Uterus (tissue), 4 donors: ENCODE measurements around the gene CNN2. TPM values are rescaled to one million over a fixed set of nuclear protein-coding genes. Genes with fewer than 3 reads are reported as not detected.
A peak's percentile ranks its signal among the peaks of the same experiment; 100 is the strongest.

ENCODE experiments used
- DNase-seq, 2 donors: peaks; one replicate each; pipeline ENCODE4 v3.0.0-alpha.2; 2019 to 2020
- H3K27ac ChIP-seq, 2 donors: fragments of 200-600 bp; sonication (generic); 1 replicate in 1 of 2; 2 replicates in 1 of 2; pipeline ENCODE4 v1.5.1; 2016 to 2018
- H3K27me3 ChIP-seq, 2 donors: fragments of 200-600 bp; sonication (generic); one replicate each; pipeline ENCODE4 v1.5.1; 2018 to 2019; ENCODE audit warnings: control low read depth in 1 of 2
- H3K36me3 ChIP-seq, 2 donors: fragments of 200-600 bp; sonication (generic); one replicate each; pipeline ENCODE4 v1.5.1; 2019; ENCODE audit warnings: control low read depth in 1 of 2
- H3K4me1 ChIP-seq, 2 donors: fragments of 200-600 bp; sonication (generic); one replicate each; pipeline ENCODE4 v1.5.1; 2018 to 2019; ENCODE audit warnings: control low read depth in 1 of 2
- H3K4me3 ChIP-seq, 2 donors: fragments of 200-600 bp; sonication (generic); 1 replicate in 1 of 2; 2 replicates in 1 of 2; pipeline ENCODE4 v1.5.1; 2018 to 2019; ENCODE audit warnings: mild to moderate bottlenecking in 1 of 2
- H3K9me3 ChIP-seq, 2 donors: fragments of 200-600 bp; sonication (generic); one replicate each; pipeline ENCODE4 v1.5.1; 2019; ENCODE audit warnings: control low read depth in 1 of 2
- CTCF ChIP-seq, 4 experiments: fragments of 200-600 bp in 2 of 4; fragments of 450-650 bp in 2 of 4; sonication (generic) in 2 of 4; IDR thresholded peaks; one replicate each; pipeline ENCODE4 v1.5.1; 2016 to 2019; ENCODE audit warnings: antibody characterized with exemption in 4 of 4, mild to moderate bottlenecking in 2 of 4, moderate library complexity in 1 of 4
- POLR2A ChIP-seq, 2 donors: fragments of 450-650 bp; IDR thresholded peaks; one replicate each; pipeline ENCODE4 v1.6.1; 2016; ENCODE audit warnings: antibody characterized with exemption in 2 of 2, mild to moderate bottlenecking in 1 of 2, moderate library complexity in 1 of 2
- intact Hi-C: fragments of 100-400 bp; cut with DNase I; formaldehyde crosslinking; loops from one replicate; pipeline ENCODE4 v1.15.1; 2023; ENCODE audit warnings: low total_unique reads
- total RNA-seq, 4 donors: library from RNA; depleted of rRNA in 3 of 4; stranded (reverse); fragments of >200 nt in 3 of 4; gene quantifications; one replicate each; pipeline versions ENCODE4 v1.1.0 to v1.2.4, GENCODE V29; 2014 to 2023
- donor health status: DM: yes; HTN: yes; CAD: no.

CNN2 gene
- total RNA-seq, 4 donors from 2014 or later = 14.3 to 186 (median 88.5) TPM

- no peaks in the 10 kb centered on the region for H3K9me3 ChIP-seq
- TF ChIP-seq CTCF (IDR thresholded peaks at IDR 0.05) = no peak
- TF ChIP-seq POLR2A (IDR thresholded peaks at IDR 0.05) = no peak
- peaks cover 12 to 15% of the 10 kb centered on the region in 2 donors for H3K27me3 ChIP-seq
- H3K27ac ChIP-seq = no peak overlapping the region
- no peak overlapping the region for H3K4me3 ChIP-seq
- peaks cover 0 to 19% of the 10 kb centered on the region in 2 donors for H3K4me1 ChIP-seq
- intact Hi-C loops = loop anchor here (10.0 kb wide), 1 partner anchor 46 kb away; no protein-coding TSS in a partner anchor
- H3K36me3 ChIP-seq = no peaks in the 10 kb centered on the region
- no peak for DNase-seq
Measured at GRCh38 chr19:1038978-1039645, 12.7 kb downstream of the CNN2 start.

DNA sequence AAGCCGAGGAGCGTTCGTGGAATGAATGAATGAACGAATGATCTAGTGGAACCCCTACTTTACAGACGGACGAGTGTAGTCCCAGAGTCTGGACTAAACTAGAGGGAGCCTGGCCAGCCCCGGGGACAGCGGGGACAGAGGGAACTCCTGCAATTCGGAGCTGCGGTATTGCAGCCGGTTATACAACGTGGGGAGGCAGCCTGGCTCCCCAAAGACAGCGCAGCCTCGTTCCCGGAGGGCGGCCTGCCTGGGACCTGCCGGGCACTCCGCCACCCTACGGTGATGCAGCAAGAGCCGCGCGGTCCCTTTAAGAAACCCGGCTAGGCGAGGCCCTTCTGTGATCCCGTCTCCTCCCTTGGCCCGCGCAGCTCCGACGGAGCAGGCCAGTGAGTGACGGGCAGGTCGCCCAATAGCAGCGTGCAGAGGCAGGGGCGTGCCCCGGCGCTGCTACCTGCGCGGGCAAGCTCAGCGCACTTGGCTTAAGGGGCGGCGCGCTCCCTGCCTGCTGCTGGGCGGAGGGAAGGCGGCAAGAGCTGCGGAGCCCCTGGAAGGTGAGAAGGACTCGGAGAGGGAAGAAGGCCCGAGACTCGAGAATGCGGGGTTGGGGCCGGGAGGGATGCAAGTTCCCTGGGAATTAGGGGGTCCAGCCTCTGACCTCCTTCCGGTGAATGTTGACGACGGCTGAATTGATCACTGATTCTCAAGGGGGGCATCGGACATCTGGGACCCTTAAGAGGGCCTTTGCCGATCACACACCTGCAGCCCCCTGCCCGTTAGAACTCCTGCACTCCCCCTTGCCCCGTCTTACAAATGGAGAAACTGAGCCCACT is 13.5 kb downstream of the CNN2 start, which contains the start of gene ABCA7:
TSS of gene ABCA7 (plus strand) at position 462 of the 830 bp plus-strand sequence. CDS start 1,255 bp downstream, outside the sequence.
- peak; percentile 96 to 97 for DNase-seq
- intact Hi-C loops = loop anchor here (10.0 kb wide), 1 partner anchor 45 kb away; no protein-coding TSS in a partner anchor
- Histone ChIP-seq H3K27me3 (peaks cover 12 to 15% of the 10 kb centered on the region in 2 donors), H3K36me3 (no peaks in the 10 kb centered on the region), H3K9me3 (no peaks in the 10 kb centered on the region), H3K4me1 (peaks cover 0 to 19% of the 10 kb centered on the region in 2 donors), H3K4me3 (peak within 1 kb of the TSS; percentile 27 to 36), H3K27ac (no peak within 1 kb of the TSS)
- TF ChIP-seq CTCF (IDR thresholded peaks at IDR 0.05) (peak in 2 of 4 experiments; percentile 9 to 38), POLR2A (IDR thresholded peaks at IDR 0.05) (peak; percentile 29)

GRCh38 chr19:1040476-1041271 is 14.3 kb downstream of the CNN2 start:
- Histone ChIP-seq H3K4me1 (peaks cover 0 to 19% of the 10 kb centered on the region in 2 donors), H3K27ac (no peak overlapping the region), H3K36me3 (no peaks in the 10 kb centered on the region), H3K27me3 (peaks cover 12 to 15% of the 10 kb centered on the region in 2 donors), H3K4me3 (peak overlapping the region; percentile 27 to 36), H3K9me3 (no peaks in the 10 kb centered on the region)
- TF ChIP-seq POLR2A (IDR thresholded peaks at IDR 0.05) = no peak
- no peak for TF ChIP-seq CTCF (IDR thresholded peaks at IDR 0.05)
- DNase-seq = peak; percentile 74 to 76
- intact Hi-C loops = no loop called here

- TF ChIP-seq CTCF (IDR thresholded peaks at IDR 0.05) = no peak
- TF ChIP-seq POLR2A (IDR thresholded peaks at IDR 0.05) = no peak
- intact Hi-C loops = no loop called here
- Histone ChIP-seq H3K4me1 (peaks cover 0 to 19% of the 10 kb centered on the region in 2 donors), H3K27me3 (peaks cover 12 to 15% of the 10 kb centered on the region in 2 donors), H3K36me3 (no peaks in the 10 kb centered on the region), H3K9me3 (no peaks in the 10 kb centered on the region), H3K27ac (no peak overlapping the region), H3K4me3 (no peak overlapping the region)
- DNase-seq = no peak
Measured at GRCh38 chr19:1041272-1041834, 14.9 kb downstream of the CNN2 start.
